Tibial artery (tissue), 4 donors: Measurements from ENCODE around the gene NTHL1.

Experiments
- DNase-seq, 2 donors: peaks; one replicate each; pipeline ENCODE4 v3.0.0-alpha.2; 2019
- H3K27ac ChIP-seq, 2 donors: fragments of 200-600 bp; sonication (generic) in 1 of 2; 1 replicate in 1 of 2; 2 replicates in 1 of 2; pipeline ENCODE4 v1.5.1; 2018 to 2019; ENCODE audit warnings: mild to moderate bottlenecking in 1 of 2
- H3K27me3 ChIP-seq, 2 donors: fragments of 200-600 bp; sonication (generic) in 1 of 2; one replicate each; pipeline versions ENCODE4 v1.5.1 to v1.6.0; 2016 to 2019
- H3K36me3 ChIP-seq, 3 donors: fragments of 200-600 bp; sonication (generic) in 2 of 3; one replicate each; pipeline ENCODE4 v1.5.1; 2016 to 2019; ENCODE audit warnings: mild to moderate bottlenecking in 2 of 3
- H3K4me1 ChIP-seq, 4 donors: fragments of 200-600 bp; sonication (generic) in 2 of 4; 1 replicate in 3 of 4; 2 replicates in 1 of 4; pipeline ENCODE4 v1.5.1; 2016 to 2019
- H3K4me3 ChIP-seq, 2 donors: fragments of 200-600 bp; sonication (generic) in 1 of 2; 1 replicate in 1 of 2; 2 replicates in 1 of 2; pipeline ENCODE4 v1.5.1; 2018 to 2019; ENCODE audit warnings: mild to moderate bottlenecking in 2 of 2
- H3K9me3 ChIP-seq, 3 donors: fragments of 200-600 bp; sonication (generic) in 1 of 3; one replicate each; pipeline ENCODE4 v1.5.1; 2016 to 2019
- CTCF ChIP-seq, 2 experiments: fragments of 200-600 bp in 1 of 2; fragments of 450-650 bp in 1 of 2; IDR thresholded peaks; one replicate each; pipeline ENCODE4 v1.5.1; 2017 to 2019; ENCODE audit warnings: antibody characterized with exemption in 2 of 2, mild to moderate bottlenecking in 1 of 2, moderate library complexity in 1 of 2
- intact Hi-C: fragments of 100-400 bp; cut with DNase I; formaldehyde crosslinking; loops from one replicate; pipeline ENCODE4 v1.15.0; 2023; ENCODE audit warnings: low total_unique reads

The NTHL1 gene

GRCh38 chr16:2078691-2079090 is 31.1 kb upstream of the NTHL1 start:
- no peak for DNase-seq
- intact Hi-C loops = no loop called here
- Histone ChIP-seq H3K4me3 (no peak overlapping the region), H3K9me3 (no peaks in the 10 kb centered on the region), H3K36me3 (peaks cover 29 to 100% (median 85%) of the 10 kb centered on the region in 3 donors), H3K27ac (no peak overlapping the region), H3K4me1 (peaks cover 0 to 16% (median 0%) of the 10 kb centered on the region in 4 donors), H3K27me3 (no peaks in the 10 kb centered on the region)
- TF ChIP-seq CTCF (IDR thresholded peaks at IDR 0.05) = no peak

- peaks cover 0 to 16% (median 0%) of the 10 kb centered on the region in 4 donors for H3K4me1 ChIP-seq
- peaks cover 33 to 100% (median 88%) of the 10 kb centered on the region in 3 donors for H3K36me3 ChIP-seq
- H3K27me3 ChIP-seq = no peaks in the 10 kb centered on the region
- no peak overlapping the region for H3K27ac ChIP-seq
- no peaks in the 10 kb centered on the region for H3K9me3 ChIP-seq
- DNase-seq = no peak
- H3K4me3 ChIP-seq = no peak overlapping the region
- no peak for TF ChIP-seq CTCF (IDR thresholded peaks at IDR 0.05)
- intact Hi-C loops = no loop called here
Observed at GRCh38 chr16:2078096-2078495, 30.5 kb upstream of the NTHL1 start.

GRCh38 chr16:2077696-2078095 is 30.1 kb upstream of the NTHL1 start:
- H3K9me3 ChIP-seq = no peaks in the 10 kb centered on the region
- H3K36me3 ChIP-seq = peaks cover 37 to 100% (median 92%) of the 10 kb centered on the region in 3 donors
- H3K4me1 ChIP-seq = peaks cover 0 to 14% (median 0%) of the 10 kb centered on the region in 4 donors
- intact Hi-C loops = no loop called here
- no peak overlapping the region for H3K4me3 ChIP-seq
- no peaks in the 10 kb centered on the region for H3K27me3 ChIP-seq
- DNase-seq = no peak
- TF ChIP-seq CTCF (IDR thresholded peaks at IDR 0.05) = no peak
- H3K27ac ChIP-seq = no peak overlapping the region

GRCh38 chr16:2077016-2077415 is 29.4 kb upstream of the NTHL1 start:
- no peak for TF ChIP-seq CTCF (IDR thresholded peaks at IDR 0.05)
- intact Hi-C loops = no loop called here
- peaks cover 0 to 7% (median 0%) of the 10 kb centered on the region in 4 donors for H3K4me1 ChIP-seq
- no peak overlapping the region for H3K27ac ChIP-seq
- H3K36me3 ChIP-seq = peaks cover 43 to 100% (median 92%) of the 10 kb centered on the region in 3 donors
- no peak for DNase-seq
- H3K27me3 ChIP-seq = no peaks in the 10 kb centered on the region
- no peak overlapping the region for H3K4me3 ChIP-seq
- H3K9me3 ChIP-seq = no peaks in the 10 kb centered on the region

- H3K9me3 ChIP-seq = no peaks in the 10 kb centered on the region
- no peaks in the 10 kb centered on the region for H3K4me1 ChIP-seq
- no peak overlapping the region for H3K27ac ChIP-seq
- peaks cover 51 to 100% (median 94%) of the 10 kb centered on the region in 3 donors for H3K36me3 ChIP-seq
- no peak for DNase-seq
- intact Hi-C loops = no loop called here
- TF ChIP-seq CTCF (IDR thresholded peaks at IDR 0.05) = no peak
- H3K27me3 ChIP-seq = no peaks in the 10 kb centered on the region
- H3K4me3 ChIP-seq = no peak overlapping the region
Observed at GRCh38 chr16:2076072-2076865, 28.6 kb upstream of the NTHL1 start.
